Kidney tubule cell (primary cell): ENCODE measurements around the gene KLHL3.

ENCODE experiments used
- DNase-seq: peaks from one replicate; pipeline ENCODE4 v3.0.0-alpha.2; 2018; ENCODE audit warnings: low spot score

Gene KLHL3

GRCh38 chr5:137633896-137634295 lies 102.0 kb downstream of the KLHL3 start:
- no peak for DNase-seq

GRCh38 chr5:137632716-137633115 lies 103.2 kb downstream of the KLHL3 start:
- no peak for DNase-seq

GRCh38 chr5:137631453-137631852 lies 104.4 kb downstream of the KLHL3 start:
- no peak for DNase-seq

- no peak for DNase-seq
These were observed 104.9 kb downstream of the KLHL3 start for GRCh38 chr5:137630972-137631370.

- no peak for DNase-seq
These were observed 105.5 kb downstream of the KLHL3 start for GRCh38 chr5:137630216-137630971.

- peak; percentile 65 for DNase-seq
These were observed 106.2 kb downstream of the KLHL3 start for GRCh38 chr5:137629646-137630045.

GRCh38 chr5:137627706-137628105 lies 108.2 kb downstream of the KLHL3 start:
- DNase-seq, result no peak

GRCh38 chr5:137627293-137627692 lies 108.6 kb downstream of the KLHL3 start:
- DNase-seq, result peak; percentile 16

GRCh38 chr5:137624786-137625349 lies 111.0 kb downstream of the KLHL3 start:
- DNase-seq, result no peak

GRCh38 chr5:137622850-137623249 lies 113.0 kb downstream of the KLHL3 start:
- DNase-seq, result peak; percentile 31

- DNase-seq, result peak; percentile 81
These were observed 113.7 kb downstream of the KLHL3 start for GRCh38 chr5:137621861-137622823.

- no peak for DNase-seq
These were observed 114.6 kb downstream of the KLHL3 start for GRCh38 chr5:137621306-137621705.

- peak; percentile 43 for DNase-seq
These were observed 116.6 kb downstream of the KLHL3 start for GRCh38 chr5:137619191-137619870.

- no peak for DNase-seq
These were observed 117.4 kb downstream of the KLHL3 start for GRCh38 chr5:137618476-137618875.

- peak; percentile 53 for DNase-seq
These were observed 118.2 kb downstream of the KLHL3 start for GRCh38 chr5:137617528-137618205.

GRCh38 chr5:137616046-137616445 lies 119.8 kb downstream of the KLHL3 start:
- no peak for DNase-seq

GRCh38 chr5:137615171-137615775 lies 120.6 kb downstream of the KLHL3 start:
- no peak for DNase-seq

- peak; percentile 64 for DNase-seq
These were observed 122.2 kb downstream of the KLHL3 start for GRCh38 chr5:137613554-137614265.

GRCh38 chr5:137612576-137612975 lies 123.3 kb downstream of the KLHL3 start:
- DNase-seq, result no peak

GRCh38 chr5:137611794-137612435 lies 124.0 kb downstream of the KLHL3 start:
- DNase-seq, result no peak
